Natural killer cell treated with Interleukin-12 subunit alpha and Interleukin-12 subunit beta and Interleukin-15 and Interleukin-18, amount 100 ng/mL, for 72 hours (primary cell): ENCODE results near the gene MTG1. TPM values are rescaled to one million over a fixed set of nuclear protein-coding genes. Genes with fewer than 3 reads are reported as not detected.
"Not testable (repeated sequence)": the region's sequence is repeated elsewhere in the genome, so short reads cannot be mapped to it uniquely, and the experiment has no call there.

Source experiments
- ATAC-seq, 2 donors: fragments of 150-1000 bp; cut with Tn5 transposase in 1 of 2; sonication (Bioruptor Pico), chemical (Tn5 transposase) in 1 of 2; 2 replicates each; pipeline ENCODE4 v1.10.0; 2021
- DNase-seq: peaks from one replicate; pipeline ENCODE4 v3.0.0; 2022; ENCODE audit warnings: low spot score
- H3K27ac Mint-ChIP-seq, 2 donors: 1 replicate in 1 of 2; 2 replicates in 1 of 2; pipeline ENCODE4 v1.8.0; 2022; ENCODE audit warnings: mixed read lengths in 2 of 2, mild to moderate bottlenecking in 1 of 2, moderate library complexity in 1 of 2
- H3K27me3 Mint-ChIP-seq, 2 donors: 1 replicate in 1 of 2; 2 replicates in 1 of 2; pipeline ENCODE4 v1.8.0; 2022; ENCODE audit warnings: mixed read lengths in 2 of 2
- H3K36me3 Mint-ChIP-seq: one replicate; pipeline ENCODE4 v1.8.0; 2022; ENCODE audit warnings: mixed read lengths
- H3K4me1 Mint-ChIP-seq, 2 donors: 1 replicate in 1 of 2; 2 replicates in 1 of 2; pipeline ENCODE4 v1.8.0; 2022; ENCODE audit warnings: low read depth in 2 of 2, mixed read lengths in 2 of 2, mild to moderate bottlenecking in 1 of 2
- H3K4me3 Mint-ChIP-seq: one replicate; pipeline ENCODE4 v1.8.0; 2022; ENCODE audit warnings: mixed read lengths
- H3K9me3 Mint-ChIP-seq: 2 replicates; pipeline ENCODE4 v1.8.0; 2022; ENCODE audit warnings: mixed read lengths
- total RNA-seq, 2 donors: library from RNA; stranded (reverse); gene quantifications; one replicate each; pipeline ENCODE4 v1.2.3, GENCODE V29; 2022

Gene MTG1
- total RNA-seq, 2 donors from 2014 or later = 44.2 to 105 TPM

- Mint-ChIP-seq H3K9me3 (no peaks in the 10 kb centered on the region), H3K27ac (no peak overlapping the region), H3K4me1 (peaks cover 0 to 4% of the 10 kb centered on the region in 2 donors), H3K4me3 (no peak overlapping the region), H3K36me3 (no peaks in the 10 kb centered on the region), H3K27me3 (no peaks in the 10 kb centered on the region)
- DNase-seq = no peak
- ATAC-seq = peak in 1 of 2 donors; percentile 2
Observed at GRCh38 chr10:133422807-133423771, 29.1 kb downstream of the MTG1 start.

- not testable (repeated sequence) for ATAC-seq, H3K4me1 Mint-ChIP-seq, H3K9me3 Mint-ChIP-seq, H3K4me3 Mint-ChIP-seq, H3K27ac Mint-ChIP-seq, H3K27me3 Mint-ChIP-seq, H3K36me3 Mint-ChIP-seq, DNase-seq
Observed at GRCh38 chr10:133424102-133424501, 30.1 kb downstream of the MTG1 start.

GRCh38 chr10:133424601-133425000 lies 30.6 kb downstream of the MTG1 start, which contains the start of gene SPRN:
TSS of gene SPRN (minus strand) at chr10:133424625. CDS start at chr10:133423681, 944 bp downstream.
- not testable (repeated sequence) for H3K9me3 Mint-ChIP-seq, H3K36me3 Mint-ChIP-seq, H3K4me1 Mint-ChIP-seq, H3K4me3 Mint-ChIP-seq, DNase-seq, H3K27ac Mint-ChIP-seq, H3K27me3 Mint-ChIP-seq, ATAC-seq

- DNase-seq, H3K27ac Mint-ChIP-seq, H3K4me1 Mint-ChIP-seq, ATAC-seq, H3K36me3 Mint-ChIP-seq, H3K4me3 Mint-ChIP-seq, H3K9me3 Mint-ChIP-seq, H3K27me3 Mint-ChIP-seq: not testable (repeated sequence)
Observed at GRCh38 chr10:133429571-133429970, 35.6 kb downstream of the MTG1 start.

DNA sequence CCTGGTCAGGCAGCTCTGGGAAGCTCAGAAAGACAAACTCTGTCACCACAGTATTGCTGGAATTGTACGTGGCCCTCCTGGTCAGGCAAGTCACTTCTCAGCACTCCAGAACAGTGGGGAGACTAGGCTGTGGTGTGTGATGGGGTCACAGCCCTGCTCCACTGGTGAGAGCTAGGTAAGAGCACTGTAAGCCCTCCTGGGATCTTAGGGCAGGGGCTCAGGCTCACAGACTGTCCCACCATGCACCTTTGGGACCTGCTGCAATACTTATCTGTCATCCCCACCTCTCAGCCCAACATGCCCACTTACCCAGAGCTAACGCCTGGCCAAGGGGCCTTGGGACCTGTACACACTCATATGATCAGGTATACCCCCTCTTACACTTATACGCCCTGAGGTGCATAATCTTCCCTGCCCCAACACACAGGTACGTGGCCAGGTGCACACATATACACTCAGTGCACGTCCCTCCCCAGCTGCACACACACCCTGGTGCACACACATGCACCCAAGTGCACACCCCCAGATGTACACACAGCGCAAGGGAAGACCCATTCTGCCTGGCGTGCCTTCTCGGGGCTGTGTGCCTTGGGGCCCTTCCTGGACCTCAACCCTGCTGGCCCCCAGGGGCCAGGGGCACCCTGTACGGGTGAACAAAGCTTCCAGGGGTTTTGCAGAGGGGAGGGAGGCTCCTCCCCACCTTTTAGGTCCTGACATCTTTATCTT lies 38.1 kb downstream of the MTG1 start:
- ATAC-seq = peak; percentile 52 to 66
- not testable (repeated sequence) for H3K4me1 Mint-ChIP-seq

DNA sequence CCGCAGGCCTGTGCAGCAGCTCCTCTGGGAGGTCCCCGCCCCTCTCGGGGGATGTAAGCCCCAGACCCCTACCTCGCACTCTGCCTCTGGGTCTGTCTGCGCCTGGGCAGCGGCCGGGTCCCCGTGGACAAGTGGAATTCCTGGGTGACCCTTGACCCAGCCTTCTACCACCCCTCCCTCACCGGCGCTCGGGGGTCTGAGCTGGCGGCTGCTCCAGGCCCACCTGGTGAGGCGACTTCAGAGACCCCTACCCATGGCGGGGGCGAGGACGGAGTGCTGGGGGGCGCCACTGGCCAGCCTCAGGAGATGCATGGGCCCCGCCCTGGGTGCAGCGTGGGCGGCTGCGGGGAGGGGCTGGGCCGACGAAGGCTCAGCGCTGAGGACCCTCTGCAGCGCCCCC lies 38.8 kb downstream of the MTG1 start:
- not testable (repeated sequence) for DNase-seq, H3K27ac Mint-ChIP-seq, H3K4me1 Mint-ChIP-seq, H3K9me3 Mint-ChIP-seq, H3K4me3 Mint-ChIP-seq, H3K36me3 Mint-ChIP-seq
- ATAC-seq = peak; percentile 6 to 44
- peaks cover 4 to 12% of the 10 kb centered on the region in 2 donors for H3K27me3 Mint-ChIP-seq

More for the DNA sequence above, 38.1 kb downstream of the MTG1 start:
- not testable (repeated sequence) for DNase-seq, H3K27ac Mint-ChIP-seq, H3K9me3 Mint-ChIP-seq, H3K36me3 Mint-ChIP-seq, H3K4me3 Mint-ChIP-seq, H3K27me3 Mint-ChIP-seq

GRCh38 chr10:133438711-133439273 lies 44.8 kb downstream of the MTG1 start:
- Mint-ChIP-seq H3K27ac (no peak overlapping the region), H3K36me3 (no peaks in the 10 kb centered on the region), H3K27me3 (peaks cover 4 to 12% of the 10 kb centered on the region in 2 donors), H3K4me1 (peaks cover 17 to 28% of the 10 kb centered on the region in 2 donors), H3K9me3 (no peaks in the 10 kb centered on the region), H3K4me3 (no peak overlapping the region)
- no peak for DNase-seq
- ATAC-seq = peak in 1 of 2 donors; percentile 3

DNA sequence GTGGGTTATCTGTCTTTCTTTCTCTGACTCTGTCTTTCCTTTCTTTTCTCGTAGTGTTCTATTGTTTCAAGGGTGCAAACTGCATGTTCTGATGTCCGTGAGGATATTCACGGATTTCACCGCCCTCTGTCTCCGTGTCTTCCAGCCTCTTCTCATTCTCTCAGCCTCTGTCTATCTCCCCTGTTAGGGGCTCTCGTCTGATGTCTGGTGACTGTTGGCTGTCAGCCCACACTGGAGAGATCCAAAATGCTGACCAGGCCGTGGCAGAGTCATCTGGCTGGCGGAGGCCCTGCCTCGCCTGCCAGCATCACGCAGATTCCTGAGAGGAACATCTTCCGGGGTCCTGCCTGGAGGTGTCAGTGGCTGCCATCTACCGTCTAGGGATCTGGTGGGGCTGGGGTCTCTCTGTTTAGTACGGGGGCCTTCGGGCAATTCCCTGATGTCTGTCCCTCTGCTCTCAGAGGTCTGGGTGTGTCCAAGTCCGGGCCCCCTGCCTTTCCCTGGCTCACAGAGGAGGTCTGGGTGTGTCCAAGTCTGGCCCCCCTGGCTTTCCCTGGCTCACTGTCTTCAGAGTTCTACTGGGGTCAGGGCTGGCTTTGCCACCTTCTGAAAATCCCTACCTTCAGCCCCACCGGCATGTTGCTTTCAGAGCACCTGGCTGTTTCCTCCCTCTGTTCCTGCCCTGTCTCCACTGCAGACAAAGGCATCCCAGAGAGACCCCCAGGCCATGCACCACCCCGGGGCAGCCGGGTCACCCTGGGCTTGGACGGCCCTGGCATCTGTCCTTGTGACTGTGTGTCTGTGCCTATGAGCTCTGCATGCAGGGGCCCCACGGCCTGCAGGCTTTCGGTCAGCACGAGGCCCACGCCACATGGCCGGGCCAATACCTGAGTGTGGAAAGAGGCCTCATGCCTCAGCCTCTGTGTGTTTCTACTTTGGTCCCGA lies 45.8 kb downstream of the MTG1 start:
- H3K27me3 Mint-ChIP-seq = peaks cover 4 to 12% of the 10 kb centered on the region in 2 donors
- H3K36me3 Mint-ChIP-seq = no peaks in the 10 kb centered on the region
- no peaks in the 10 kb centered on the region for H3K9me3 Mint-ChIP-seq
- DNase-seq (no peak), ATAC-seq (no peak)
- H3K4me1 Mint-ChIP-seq = peaks cover 17 to 28% of the 10 kb centered on the region in 2 donors
- peak overlapping the region in 1 of 2 donors; percentile 20 for H3K27ac Mint-ChIP-seq
- no peak overlapping the region for H3K4me3 Mint-ChIP-seq

- Mint-ChIP-seq H3K27ac (no peak overlapping the region), H3K9me3 (no peaks in the 10 kb centered on the region), H3K4me3 (no peak overlapping the region), H3K27me3 (peaks cover 8 to 12% of the 10 kb centered on the region in 2 donors), H3K4me1 (peaks cover 17 to 32% of the 10 kb centered on the region in 2 donors), H3K36me3 (peaks cover 5% of the 10 kb centered on the region)
- ATAC-seq (no peak), DNase-seq (no peak)
Observed at GRCh38 chr10:133440633-133441285, 46.8 kb downstream of the MTG1 start.

GRCh38 chr10:133441356-133441755 lies 47.4 kb downstream of the MTG1 start:
- not testable (repeated sequence) for H3K36me3 Mint-ChIP-seq, H3K9me3 Mint-ChIP-seq, DNase-seq, ATAC-seq, H3K27ac Mint-ChIP-seq, H3K4me3 Mint-ChIP-seq
- Mint-ChIP-seq H3K27me3 (peaks cover 8 to 12% of the 10 kb centered on the region in 2 donors), H3K4me1 (peaks cover 17 to 32% of the 10 kb centered on the region in 2 donors)

- no peak for ATAC-seq
- Mint-ChIP-seq H3K27ac (no peak overlapping the region), H3K27me3 (peaks cover 4 to 8% of the 10 kb centered on the region in 2 donors), H3K36me3 (peaks cover 9% of the 10 kb centered on the region), H3K4me3 (no peak overlapping the region), H3K4me1 (peaks cover 17 to 34% of the 10 kb centered on the region in 2 donors), H3K9me3 (peaks cover 3% of the 10 kb centered on the region)
- DNase-seq = no peak
Observed at GRCh38 chr10:133441780-133442179, 47.8 kb downstream of the MTG1 start.

- DNase-seq (no peak), ATAC-seq (peak; percentile 77 to 84)
- peaks cover 17 to 36% of the 10 kb centered on the region in 2 donors for H3K4me1 Mint-ChIP-seq
- peaks cover 2 to 3% of the 10 kb centered on the region in 2 donors for H3K27me3 Mint-ChIP-seq
- peak overlapping the region in 1 of 2 donors; percentile 68 for H3K27ac Mint-ChIP-seq
- H3K9me3 Mint-ChIP-seq = peaks cover 6% of the 10 kb centered on the region
- peaks cover 14% of the 10 kb centered on the region for H3K36me3 Mint-ChIP-seq
- peak overlapping the region; percentile 51 for H3K4me3 Mint-ChIP-seq
Observed at GRCh38 chr10:133442191-133442966, 48.4 kb downstream of the MTG1 start.
